ENCODE data around the gene MYCN. TPM values are rescaled to one million over a fixed set of nuclear protein-coding genes. Genes with fewer than 3 reads are reported as not detected.
"Not testable (repeated sequence)": the region's sequence is repeated elsewhere in the genome, so short reads cannot be mapped to it uniquely, and the experiment has no call there.

The MYCN gene
- total RNA-seq, 1 donor from 2014 or later: 0.54 TPM

DNA sequence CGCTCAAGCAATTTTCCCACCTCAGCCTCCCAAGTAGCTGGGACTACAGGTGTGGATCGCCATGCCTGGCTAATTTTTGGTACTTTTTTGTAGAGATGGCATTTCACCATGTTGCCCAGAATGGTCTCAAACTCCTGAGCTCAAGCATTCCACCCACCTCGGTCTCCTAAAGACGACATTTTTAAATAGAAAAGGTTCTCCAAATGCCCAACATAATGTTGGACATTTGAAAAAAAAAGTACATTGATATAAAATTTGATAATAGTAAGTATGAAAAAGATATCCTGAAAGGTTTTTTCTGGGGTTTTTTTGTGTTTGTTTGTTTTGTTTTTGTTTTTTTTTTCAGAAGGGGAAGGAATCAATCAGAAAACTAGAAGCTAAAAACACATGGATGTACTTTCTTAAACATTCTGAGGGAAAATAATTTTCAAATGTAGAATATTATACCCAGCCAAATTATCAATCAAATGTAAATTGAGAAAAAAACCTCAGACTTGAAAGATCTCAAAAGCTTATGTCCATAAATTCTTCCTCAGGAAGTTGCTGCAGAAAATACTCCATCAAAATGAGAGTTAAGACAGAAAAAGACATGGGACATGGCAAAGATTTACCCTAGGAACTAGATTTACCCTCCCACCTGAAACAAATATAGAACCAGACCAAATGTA is 42.8 kb upstream of the MYCN start:
- no peak for DNase-seq (ENCODE audit: extremely low spot score, unreplicated experiment)
- peaks cover 2% of the 10 kb centered on the region for H3K27me3 Mint-ChIP-seq (ENCODE audit: unreplicated experiment)
- peaks cover 1% of the 10 kb centered on the region for H3K4me1 Mint-ChIP-seq (ENCODE audit: unreplicated experiment)
- H3K4me3 Mint-ChIP-seq (ENCODE audit: unreplicated experiment): no peak overlapping the region
- no peaks in the 10 kb centered on the region for H3K36me3 Mint-ChIP-seq (ENCODE audit: unreplicated experiment)
- H3K27ac Mint-ChIP-seq (ENCODE audit: unreplicated experiment): no peak overlapping the region
- H3K9me3 Mint-ChIP-seq (ENCODE audit: unreplicated experiment): peaks cover 31% of the 10 kb centered on the region
- TF ChIP-seq CTCF (IDR thresholded peaks at IDR 0.05): no peak

DNA sequence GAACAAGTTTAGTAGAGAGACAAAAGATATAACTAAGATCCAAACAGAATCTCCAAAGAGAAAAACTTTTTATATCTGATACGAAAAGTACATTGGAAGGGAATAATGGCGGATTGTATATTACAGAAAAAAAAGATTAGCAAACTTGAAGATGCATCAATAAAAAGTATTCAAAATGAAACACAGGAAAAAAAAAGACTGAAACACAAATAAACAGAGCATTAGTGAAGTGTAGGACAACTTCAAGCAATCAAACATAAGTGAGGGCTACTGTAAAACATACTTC is 41.1 kb upstream of the MYCN start:
- DNase-seq (ENCODE audit: extremely low spot score, unreplicated experiment): no peak
- Mint-ChIP-seq H3K4me3 (ENCODE audit: unreplicated experiment) (no peak overlapping the region), H3K36me3 (ENCODE audit: unreplicated experiment) (no peaks in the 10 kb centered on the region), H3K27me3 (ENCODE audit: unreplicated experiment) (no peaks in the 10 kb centered on the region), H3K9me3 (ENCODE audit: unreplicated experiment) (peaks cover 31% of the 10 kb centered on the region), H3K27ac (ENCODE audit: unreplicated experiment) (no peak overlapping the region), H3K4me1 (ENCODE audit: unreplicated experiment) (no peaks in the 10 kb centered on the region)
- no peak for TF ChIP-seq CTCF (IDR thresholded peaks at IDR 0.05)

- Mint-ChIP-seq H3K27ac (ENCODE audit: unreplicated experiment) (no peak overlapping the region), H3K4me3 (ENCODE audit: unreplicated experiment) (no peak overlapping the region), H3K36me3 (ENCODE audit: unreplicated experiment) (no peaks in the 10 kb centered on the region), H3K27me3 (ENCODE audit: unreplicated experiment) (no peaks in the 10 kb centered on the region), H3K9me3 (ENCODE audit: unreplicated experiment) (peaks cover 31% of the 10 kb centered on the region), H3K4me1 (ENCODE audit: unreplicated experiment) (no peaks in the 10 kb centered on the region)
- TF ChIP-seq CTCF (IDR thresholded peaks at IDR 0.05): no peak
- DNase-seq (ENCODE audit: extremely low spot score, unreplicated experiment): no peak
Measured at GRCh38 chr2:15899751-15900493, 40.4 kb upstream of the MYCN start.

DNA sequence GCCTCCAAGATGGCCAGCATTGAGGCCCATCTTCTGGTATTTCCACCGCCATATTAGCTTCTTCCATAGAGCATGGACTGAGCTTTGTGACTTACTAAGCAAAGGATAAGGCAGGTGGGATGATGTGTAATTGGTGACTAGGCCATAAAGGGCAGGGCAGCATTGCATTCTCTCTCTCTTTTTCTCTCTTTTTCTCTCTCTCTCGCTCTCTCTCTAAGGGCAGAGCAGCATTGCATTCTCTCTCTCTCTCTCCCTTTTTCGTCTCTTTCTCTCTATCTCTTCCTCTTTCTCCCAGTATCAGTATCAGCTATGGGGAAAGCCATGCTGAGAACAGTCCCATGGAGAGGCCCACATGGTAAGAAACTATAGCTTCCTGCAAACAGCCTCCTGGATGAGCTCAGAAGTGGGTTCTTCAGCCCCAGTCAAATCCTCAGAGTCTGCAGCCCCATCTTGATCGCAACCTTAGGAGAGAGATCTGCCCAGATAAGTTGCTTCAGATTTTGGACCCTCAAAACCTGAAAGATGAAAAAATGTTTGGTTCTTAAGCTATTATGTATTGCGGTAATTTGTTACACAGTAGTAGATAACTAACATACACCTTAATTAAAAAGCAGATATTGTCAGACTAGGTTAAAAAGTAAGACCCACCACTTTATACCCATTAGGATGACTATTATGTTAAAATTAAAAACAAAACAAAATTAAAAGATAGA is 39.1 kb upstream of the MYCN start:
- Mint-ChIP-seq H3K4me3 (ENCODE audit: unreplicated experiment) (no peak overlapping the region), H3K4me1 (ENCODE audit: unreplicated experiment) (no peaks in the 10 kb centered on the region), H3K36me3 (ENCODE audit: unreplicated experiment) (no peaks in the 10 kb centered on the region), H3K9me3 (ENCODE audit: unreplicated experiment) (peaks cover 32% of the 10 kb centered on the region), H3K27me3 (ENCODE audit: unreplicated experiment) (peaks cover 4% of the 10 kb centered on the region), H3K27ac (ENCODE audit: unreplicated experiment) (no peak overlapping the region)
- no peak for TF ChIP-seq CTCF (IDR thresholded peaks at IDR 0.05)
- no peak for DNase-seq (ENCODE audit: extremely low spot score, unreplicated experiment)

GRCh38 chr2:15901808-15902130 is 38.6 kb upstream of the MYCN start:
- no peak overlapping the region for H3K4me3 Mint-ChIP-seq (ENCODE audit: unreplicated experiment)
- no peak for TF ChIP-seq CTCF (IDR thresholded peaks at IDR 0.05)
- DNase-seq (ENCODE audit: extremely low spot score, unreplicated experiment): no peak
- H3K27me3 Mint-ChIP-seq (ENCODE audit: unreplicated experiment): peaks cover 4% of the 10 kb centered on the region
- H3K27ac Mint-ChIP-seq (ENCODE audit: unreplicated experiment): no peak overlapping the region
- no peaks in the 10 kb centered on the region for H3K4me1 Mint-ChIP-seq (ENCODE audit: unreplicated experiment)
- no peaks in the 10 kb centered on the region for H3K36me3 Mint-ChIP-seq (ENCODE audit: unreplicated experiment)
- peaks cover 27% of the 10 kb centered on the region for H3K9me3 Mint-ChIP-seq (ENCODE audit: unreplicated experiment)

DNA sequence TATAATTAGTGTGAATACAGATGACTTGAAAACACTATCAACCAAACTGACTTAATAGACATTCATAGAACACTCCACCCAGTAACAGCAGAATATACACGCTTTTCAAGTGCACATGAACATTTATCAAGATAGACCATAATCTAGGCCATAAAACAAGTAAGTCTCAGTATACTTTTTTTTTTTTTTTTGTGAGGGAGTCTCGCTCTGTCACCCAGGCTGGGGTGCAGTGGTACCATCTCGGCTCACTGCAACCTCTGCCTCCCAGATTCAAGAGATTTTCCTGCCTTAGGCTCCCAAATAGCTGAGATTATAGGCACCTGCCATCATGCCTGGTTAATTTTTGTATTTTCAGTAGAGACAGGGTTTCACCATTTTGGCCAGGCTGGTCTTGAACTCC is 36.4 kb upstream of the MYCN start:
- H3K36me3 Mint-ChIP-seq (ENCODE audit: unreplicated experiment); H3K4me1 Mint-ChIP-seq (ENCODE audit: unreplicated experiment); H3K4me3 Mint-ChIP-seq (ENCODE audit: unreplicated experiment): not testable (repeated sequence)

More for the DNA sequence above, 36.4 kb upstream of the MYCN start:
- not testable (repeated sequence) for H3K27me3 Mint-ChIP-seq (ENCODE audit: unreplicated experiment); DNase-seq (ENCODE audit: extremely low spot score, unreplicated experiment); H3K27ac Mint-ChIP-seq (ENCODE audit: unreplicated experiment)
- H3K9me3 Mint-ChIP-seq (ENCODE audit: unreplicated experiment): peaks cover 14% of the 10 kb centered on the region
